ENCODE results near the gene LILRA5. TPM values are rescaled to one million over a fixed set of nuclear protein-coding genes. Genes with fewer than 3 reads are reported as not detected.

LILRA5 gene
- total RNA-seq, 1 experiment from 2014 or later, result not detected

DNA sequence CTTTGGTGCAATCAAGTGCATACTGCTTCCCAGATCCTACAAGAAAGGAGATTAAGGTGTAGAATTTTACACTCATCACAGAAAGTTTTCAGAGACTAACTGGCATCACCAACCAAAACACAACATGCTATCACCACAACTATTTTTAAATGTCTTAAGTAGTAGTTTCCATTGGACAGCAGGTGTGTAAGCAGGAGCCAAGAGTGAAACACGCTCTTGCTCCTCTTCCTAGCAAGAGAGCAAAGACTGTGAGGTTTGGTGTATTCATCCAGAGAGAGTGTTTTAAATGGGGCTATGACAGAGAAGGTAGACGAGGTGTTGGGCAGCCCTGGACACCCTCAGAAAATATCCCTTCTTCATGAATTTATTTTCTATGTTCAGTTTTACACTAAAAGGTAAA lies 38.5 kb upstream of the LILRA5 start:
- no peak overlapping the region for H3K4me3 ChIP-seq (ENCODE audit: low read length)

DNA sequence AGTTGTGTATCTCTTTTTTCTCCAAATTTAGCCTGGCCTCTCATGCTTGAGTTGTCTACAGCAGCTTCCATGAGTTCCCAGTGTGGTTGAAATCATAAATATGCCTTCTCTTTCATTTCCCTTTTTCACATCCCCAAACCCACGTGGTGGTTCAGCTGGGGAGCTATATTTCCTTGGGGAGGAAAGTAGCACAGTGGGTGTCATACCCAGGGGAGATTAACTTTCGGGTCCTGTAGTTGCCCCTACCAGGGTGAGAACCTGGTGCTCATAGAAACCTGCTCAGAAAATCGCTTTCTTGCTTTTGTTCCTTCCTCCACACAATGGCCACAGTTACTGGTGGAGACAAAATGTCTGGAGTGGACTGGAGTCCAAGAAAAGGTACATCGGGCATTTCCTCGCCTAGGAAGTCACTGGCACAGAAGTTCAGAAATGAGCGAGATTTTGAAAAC lies 33.0 kb upstream of the LILRA5 start:
- H3F3A ChIP-seq (ENCODE audit: low read length, unreplicated experiment), result no peaks in the 10 kb centered on the region
- no peak overlapping the region for H3K4me3 ChIP-seq (ENCODE audit: low read length)
- H3K27ac ChIP-seq (ENCODE audit: low read length), result no peak overlapping the region
- ChIA-PET POLR2A (ENCODE audit: unreplicated experiment) (no interaction called here), CTCF (no interaction called here)
- no peaks in the 10 kb centered on the region for H3K4me1 ChIP-seq (ENCODE audit: insufficient read depth, low read length)
- no peak overlapping the region for H2AFZ ChIP-seq (ENCODE audit: low read length)
- intact Hi-C loops (cut with micrococcal nuclease), result no loop called here
- H3K36me3 ChIP-seq (ENCODE audit: low read depth, low read length), result no peaks in the 10 kb centered on the region
- no peaks in the 10 kb centered on the region for H3K9me3 ChIP-seq (ENCODE audit: low read length)
- no peak overlapping the region for H3K9ac ChIP-seq (ENCODE audit: low read length)
- peaks cover 82% of the 10 kb centered on the region for H3K27me3 ChIP-seq (ENCODE audit: low read length)
- TF ChIP-seq EZH2phosphoT487 (IDR thresholded peaks at IDR 0.05; ENCODE audit: borderline replicate concordance, low read length) (no peak), EZH2 (IDR thresholded peaks at IDR 0.05; ENCODE audit: low read length, unreplicated experiment) (no peak)
- TF ChIP-seq, protein P1, sequence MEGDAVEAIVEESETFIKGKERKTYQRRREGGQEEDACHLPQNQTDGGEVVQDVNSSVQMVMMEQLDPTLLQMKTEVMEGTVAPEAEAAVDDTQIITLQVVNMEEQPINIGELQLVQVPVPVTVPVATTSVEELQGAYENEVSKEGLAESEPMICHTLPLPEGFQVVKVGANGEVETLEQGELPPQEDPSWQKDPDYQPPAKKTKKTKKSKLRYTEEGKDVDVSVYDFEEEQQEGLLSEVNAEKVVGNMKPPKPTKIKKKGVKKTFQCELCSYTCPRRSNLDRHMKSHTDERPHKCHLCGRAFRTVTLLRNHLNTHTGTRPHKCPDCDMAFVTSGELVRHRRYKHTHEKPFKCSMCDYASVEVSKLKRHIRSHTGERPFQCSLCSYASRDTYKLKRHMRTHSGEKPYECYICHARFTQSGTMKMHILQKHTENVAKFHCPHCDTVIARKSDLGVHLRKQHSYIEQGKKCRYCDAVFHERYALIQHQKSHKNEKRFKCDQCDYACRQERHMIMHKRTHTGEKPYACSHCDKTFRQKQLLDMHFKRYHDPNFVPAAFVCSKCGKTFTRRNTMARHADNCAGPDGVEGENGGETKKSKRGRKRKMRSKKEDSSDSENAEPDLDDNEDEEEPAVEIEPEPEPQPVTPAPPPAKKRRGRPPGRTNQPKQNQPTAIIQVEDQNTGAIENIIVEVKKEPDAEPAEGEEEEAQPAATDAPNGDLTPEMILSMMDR (conservative IDR thresholded peaks at IDR 0.05; ENCODE audit: low read depth, low read length), result no peak
- DNase-seq, result no peak
- H3K4me2 ChIP-seq (ENCODE audit: low read length), result no peak overlapping the region
- ATAC-seq, result no peak
- no peaks in the 10 kb centered on the region for H3K79me2 ChIP-seq (ENCODE audit: low read length)
- H4K20me1 ChIP-seq (ENCODE audit: low read length), result no peaks in the 10 kb centered on the region
- no peaks in the 10 kb centered on the region for H3K9me2 ChIP-seq (replicated peaks; ENCODE audit: low read length)
- BruUV-seq (replicated peaks), result no TSS peak

More for the DNA sequence above, 38.5 kb upstream of the LILRA5 start:
- H4K20me1 ChIP-seq (ENCODE audit: low read length), result no peaks in the 10 kb centered on the region
- no peaks in the 10 kb centered on the region for H3K79me2 ChIP-seq (ENCODE audit: low read length)
- H3K27me3 ChIP-seq (ENCODE audit: low read length), result peaks cover 55% of the 10 kb centered on the region
- H3K4me1 ChIP-seq (ENCODE audit: insufficient read depth, low read length), result no peaks in the 10 kb centered on the region
- no peak overlapping the region for H3K9ac ChIP-seq (ENCODE audit: low read length)
- H3K4me2 ChIP-seq (ENCODE audit: low read length), result no peak overlapping the region
- H3F3A ChIP-seq (ENCODE audit: low read length, unreplicated experiment), result no peaks in the 10 kb centered on the region
- no peaks in the 10 kb centered on the region for H3K36me3 ChIP-seq (ENCODE audit: low read depth, low read length)
- POLR2A ChIA-PET (ENCODE audit: unreplicated experiment), result no interaction called here
- TF ChIP-seq, protein P1 (conservative IDR thresholded peaks at IDR 0.05; ENCODE audit: low read depth, low read length), result no peak
- TF ChIP-seq EZH2 (IDR thresholded peaks at IDR 0.05; ENCODE audit: low read length, unreplicated experiment) (no peak), EZH2phosphoT487 (IDR thresholded peaks at IDR 0.05; ENCODE audit: borderline replicate concordance, low read length) (no peak)
- H3K9me2 ChIP-seq (replicated peaks; ENCODE audit: low read length), result no peaks in the 10 kb centered on the region
- BruUV-seq (replicated peaks), result no TSS peak
- CTCF ChIA-PET, result no interaction called here
- no peak overlapping the region for H3K27ac ChIP-seq (ENCODE audit: low read length)
- DNase-seq (no peak), ATAC-seq (no peak)
- no peak overlapping the region for H2AFZ ChIP-seq (ENCODE audit: low read length)
- no peaks in the 10 kb centered on the region for H3K9me3 ChIP-seq (ENCODE audit: low read length)
- intact Hi-C loops (cut with micrococcal nuclease), result no loop called here

DNA sequence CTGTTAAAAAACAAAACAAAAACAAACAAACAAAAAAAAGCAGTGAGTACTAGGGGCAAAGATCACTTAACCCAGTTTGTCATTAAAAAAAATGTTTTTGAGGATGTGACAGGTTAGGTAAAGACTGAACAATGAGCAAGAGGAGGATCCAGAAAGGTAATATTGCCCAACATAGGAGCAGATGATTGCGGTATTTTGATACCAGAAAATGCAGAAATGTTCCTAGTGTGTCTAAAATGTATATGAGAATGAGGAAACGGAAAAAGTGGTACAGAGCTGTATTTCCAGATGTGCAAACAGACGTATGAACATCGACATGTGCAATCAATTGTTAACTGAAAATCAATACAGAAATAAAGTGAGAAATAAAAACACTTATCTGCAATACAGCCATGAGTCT lies 30.9 kb upstream of the LILRA5 start:
- Histone ChIP-seq H3K9me2 (replicated peaks; ENCODE audit: low read length) (no peaks in the 10 kb centered on the region), H3K4me2 (ENCODE audit: low read length) (no peak overlapping the region), H3K4me1 (ENCODE audit: insufficient read depth, low read length) (no peaks in the 10 kb centered on the region), H3K9ac (ENCODE audit: low read length) (no peak overlapping the region), H3F3A (ENCODE audit: low read length, unreplicated experiment) (no peaks in the 10 kb centered on the region), H3K9me3 (ENCODE audit: low read length) (no peaks in the 10 kb centered on the region), H4K20me1 (ENCODE audit: low read length) (no peaks in the 10 kb centered on the region), H3K27ac (ENCODE audit: low read length) (no peak overlapping the region), H3K27me3 (ENCODE audit: low read length) (peaks cover 88% of the 10 kb centered on the region), H3K36me3 (ENCODE audit: low read depth, low read length) (no peaks in the 10 kb centered on the region), H2AFZ (ENCODE audit: low read length) (no peak overlapping the region), H3K79me2 (ENCODE audit: low read length) (no peaks in the 10 kb centered on the region), H3K4me3 (ENCODE audit: low read length) (no peak overlapping the region)
- ATAC-seq (no peak), DNase-seq (no peak)
- intact Hi-C loops (cut with micrococcal nuclease), result no loop called here
- TF ChIP-seq EZH2 (IDR thresholded peaks at IDR 0.05; ENCODE audit: low read length, unreplicated experiment) (no peak), EZH2phosphoT487 (IDR thresholded peaks at IDR 0.05; ENCODE audit: borderline replicate concordance, low read length) (no peak)
- TF ChIP-seq, protein P1 (conservative IDR thresholded peaks at IDR 0.05; ENCODE audit: low read depth, low read length), result no peak
- BruUV-seq (replicated peaks), result no TSS peak
- ChIA-PET POLR2A (ENCODE audit: unreplicated experiment) (no interaction called here), CTCF (no interaction called here)
